ENCODE data around the gene BMPER.

GRCh38 chr7:33941418-33941817, 36.1 kb downstream of the BMPER start:
- TF ChIP-seq CTCF (IDR thresholded peaks at IDR 0.05), result no peak
- TF ChIP-seq POLR2A (IDR thresholded peaks at IDR 0.05), result no peak

All from lower leg skin (tissue), 3 donors.